ENCODE data around the gene TTC9C.
"Not testable (repeated sequence)": the region's sequence is repeated elsewhere in the genome, so short reads cannot be mapped to it uniquely, and the experiment has no call there.

The TTC9C gene

GRCh38 chr11:62709247-62710000, 18.9 kb upstream of the TTC9C start:
- in situ Hi-C loops (cut with MboI; ENCODE audit: low sequenced_read_pairs): no loop called here

GRCh38 chr11:62710001-62710345, 18.3 kb upstream of the TTC9C start:
- in situ Hi-C loops (cut with MboI; ENCODE audit: low sequenced_read_pairs): no loop called here

- in situ Hi-C loops (cut with MboI; ENCODE audit: low sequenced_read_pairs): no loop called here
Observed at GRCh38 chr11:62712276-62712812, 15.9 kb upstream of the TTC9C start.

GRCh38 chr11:62712861-62713260, 15.4 kb upstream of the TTC9C start:
- in situ Hi-C loops (cut with MboI; ENCODE audit: low sequenced_read_pairs): no loop called here

- in situ Hi-C loops (cut with MboI; ENCODE audit: low sequenced_read_pairs): no loop called here
Observed at GRCh38 chr11:62713343-62713742, 14.9 kb upstream of the TTC9C start.

- in situ Hi-C loops (cut with MboI; ENCODE audit: low sequenced_read_pairs): no loop called here
Observed at GRCh38 chr11:62715150-62716130, 12.8 kb upstream of the TTC9C start.

- in situ Hi-C loops (cut with MboI; ENCODE audit: low sequenced_read_pairs): no loop called here
Observed at GRCh38 chr11:62716206-62716605, 12.1 kb upstream of the TTC9C start.

GRCh38 chr11:62716816-62717215, 11.5 kb upstream of the TTC9C start:
- in situ Hi-C loops (cut with MboI; ENCODE audit: low sequenced_read_pairs): no loop called here

GRCh38 chr11:62719302-62719978, 8.8 kb upstream of the TTC9C start:
- in situ Hi-C loops (cut with MboI; ENCODE audit: low sequenced_read_pairs): no loop called here

- in situ Hi-C loops (cut with MboI; ENCODE audit: low sequenced_read_pairs): no loop called here
Observed at GRCh38 chr11:62721994-62722393, 6.3 kb upstream of the TTC9C start.

- in situ Hi-C loops (cut with MboI; ENCODE audit: low sequenced_read_pairs): no loop called here
Observed at GRCh38 chr11:62724171-62724570, 4.1 kb upstream of the TTC9C start.

- in situ Hi-C loops (cut with MboI; ENCODE audit: low sequenced_read_pairs): no loop called here
Observed at GRCh38 chr11:62725646-62726045, 2.6 kb upstream of the TTC9C start.

GRCh38 chr11:62726156-62726914, 2.0 kb upstream of the TTC9C start:
- in situ Hi-C loops (cut with MboI; ENCODE audit: low sequenced_read_pairs): no loop called here

GRCh38 chr11:62726915-62727164, 1.4 kb upstream of the TTC9C start:
- in situ Hi-C loops (cut with MboI; ENCODE audit: low sequenced_read_pairs): no loop called here

GRCh38 chr11:62727165-62727871, 968 bp upstream of the TTC9C start, which contains the start of gene HNRNPUL2:
Gene HNRNPUL2 (minus strand): TSS chr11:62727457. CDS start chr11:62727156, 301 bp downstream.
- in situ Hi-C loops (cut with MboI; ENCODE audit: low sequenced_read_pairs): no loop called here

- in situ Hi-C loops (cut with MboI; ENCODE audit: low sequenced_read_pairs): no loop called here
Observed at GRCh38 chr11:62727872-62728170, 465 bp upstream of the TTC9C start.

GRCh38 chr11:62730076-62730475, 1.8 kb downstream of the TTC9C start:
- in situ Hi-C loops (cut with MboI; ENCODE audit: low sequenced_read_pairs): not testable (repeated sequence)

- in situ Hi-C loops (cut with MboI; ENCODE audit: low sequenced_read_pairs): no loop called here
Observed at GRCh38 chr11:62732830-62733229, 4.5 kb downstream of the TTC9C start.

- in situ Hi-C loops (cut with MboI; ENCODE audit: low sequenced_read_pairs): no loop called here
Observed at GRCh38 chr11:62737196-62737595, 8.9 kb downstream of the TTC9C start.

GRCh38 chr11:62747475-62748160, 19.3 kb downstream of the TTC9C start:
- in situ Hi-C loops (cut with MboI; ENCODE audit: low sequenced_read_pairs): no loop called here
